K562 treated with DMSO at 1 percent for 4 hours (cell line): ENCODE measurements around the gene PGA3. TPM values are rescaled to one million over a fixed set of nuclear protein-coding genes. Genes with fewer than 3 reads are reported as not detected.

ENCODE experiments used
- total RNA-seq: library from RNA; unstranded; fragments of 300-600 nt; gene quantifications from 2 replicates; pipeline ENCODE4 v1.2.3, GENCODE V29; 2022; ENCODE audit not compliant: insufficient read depth

Gene PGA3
- total RNA-seq, result not detected in 2 replicates

DNA sequence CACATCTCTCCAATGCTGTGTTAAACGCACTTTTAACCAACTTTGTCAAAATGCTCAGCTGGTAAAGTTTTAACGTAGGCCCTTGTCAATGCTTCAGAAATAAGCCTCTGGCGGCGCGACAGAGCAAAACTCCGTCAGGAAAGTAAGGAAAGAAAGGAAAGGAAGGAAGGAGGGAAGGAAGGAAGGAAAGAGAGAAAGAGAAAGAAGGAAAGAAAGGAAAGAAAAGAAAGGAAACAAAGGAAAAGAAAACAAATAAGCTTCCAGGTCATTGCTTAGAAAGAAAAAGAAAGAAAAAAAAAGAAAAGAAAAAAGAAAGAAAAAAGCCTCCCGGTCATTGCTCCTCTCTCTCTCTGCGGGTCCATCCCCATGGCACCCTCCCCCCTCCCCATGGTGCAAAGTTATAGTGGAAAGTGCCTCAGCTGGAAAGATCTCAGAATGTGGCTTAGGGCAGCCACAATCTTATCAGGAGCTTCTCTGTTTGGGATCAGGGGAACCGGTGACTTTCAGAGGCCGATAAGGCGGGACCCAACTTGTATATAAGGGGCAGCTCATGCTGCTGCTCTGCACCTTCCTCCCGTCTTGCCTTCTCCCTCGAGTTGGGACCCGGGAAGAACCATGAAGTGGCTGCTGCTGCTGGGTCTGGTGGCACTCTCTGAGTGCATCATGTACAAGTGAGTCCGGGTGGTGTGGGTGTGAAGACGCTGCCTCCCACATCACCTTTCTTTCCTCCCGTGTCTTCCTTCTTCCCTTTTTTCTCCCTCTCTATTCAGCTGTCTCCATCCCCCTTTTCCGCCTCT, at the start of gene PGA3:
Gene PGA3 (plus strand): TSS at position 566 of the 797 bp plus-strand sequence. CDS start 50 bp downstream, at position 616.

GRCh38 chr11:61161190-61162091, 41.9 kb upstream of the PGA3 start, which contains the start of gene VPS37C:
Gene VPS37C (minus strand): TSS chr11:61161426. CDS start chr11:61138829, 22,597 bp downstream.

GRCh38 chr11:61222047-61222446, 18.7 kb downstream of the PGA3 start, which contains the start of gene PGA4:
Gene PGA4 (plus strand): TSS chr11:61222347. CDS start chr11:61222401, 54 bp downstream.

DNA sequence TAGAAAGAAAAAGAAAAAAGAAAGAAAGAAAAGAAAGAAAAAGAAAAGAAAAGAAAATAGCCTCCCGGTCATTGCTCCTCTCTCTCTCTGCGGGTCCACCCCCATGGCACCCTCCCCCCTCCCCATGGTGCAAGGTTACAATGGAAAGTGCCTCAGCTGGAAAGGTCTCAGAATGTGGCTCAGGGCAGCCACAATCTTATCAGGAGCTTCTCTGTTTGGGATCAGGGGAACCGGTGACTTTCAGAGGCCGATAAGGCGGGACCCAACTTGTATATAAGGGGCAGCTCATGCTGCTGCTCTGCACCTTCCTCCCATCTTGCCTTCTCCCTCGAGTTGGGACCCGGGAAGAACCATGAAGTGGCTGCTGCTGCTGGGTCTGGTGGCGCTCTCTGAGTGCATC, 37.6 kb downstream of the PGA3 start, which contains the start of gene PGA5:
Gene PGA5 (plus strand): TSS at position 301 of the 400 bp plus-strand sequence. CDS start 52 bp downstream, at position 353.

Other genes with a start within 250 kb of the PGA3 start
- gene CD6, start 231.8 kb upstream of the PGA3 start, total RNA-seq, result not detected in 2 replicates
- gene CD5, start 101.0 kb upstream of the PGA3 start, total RNA-seq, result not detected in 2 replicates
- gene VPS37C, start 42.1 kb upstream of the PGA3 start, total RNA-seq, result 19.2 and 24.1 TPM in 2 replicates
- not detected in 2 replicates for gene PGA4, start 18.8 kb downstream of the PGA3 start, total RNA-seq
- not detected in 2 replicates for gene PGA5, start 37.7 kb downstream of the PGA3 start, total RNA-seq
- 2.5 and 5.1 TPM in 2 replicates for gene VWCE, start 91.8 kb downstream of the PGA3 start, total RNA-seq
- gene DDB1, start 129.6 kb downstream of the PGA3 start, total RNA-seq, result 134 and 151 TPM in 2 replicates
- gene TKFC, start 129.7 kb downstream of the PGA3 start, total RNA-seq, result 20.6 and 28.1 TPM in 2 replicates
- 87.7 and 94.7 TPM in 2 replicates for gene CYB561A3, start 158.4 kb downstream of the PGA3 start, total RNA-seq
- gene TMEM138, start 158.9 kb downstream of the PGA3 start, total RNA-seq, result 21.9 and 38.7 TPM in 2 replicates
- gene TMEM216, start 189.1 kb downstream of the PGA3 start, total RNA-seq, result 9.2 and 12.0 TPM in 2 replicates
- gene CPSF7, start 226.5 kb downstream of the PGA3 start, total RNA-seq, result 44.8 and 53.8 TPM in 2 replicates
- gene SDHAF2, start 226.6 kb downstream of the PGA3 start, total RNA-seq, result 43.5 and 49.3 TPM in 2 replicates